Vagina (tissue), 2 donors: Measurements from ENCODE around the gene ADARB2.

Experiments used
- POLR2A ChIP-seq, 2 donors: fragments of 450-650 bp; IDR thresholded peaks; one replicate each; pipeline ENCODE4 v1.6.1; 2017; ENCODE audit warnings: antibody characterized with exemption in 2 of 2, mild to moderate bottlenecking in 2 of 2, moderate library complexity in 2 of 2
- POLR2AphosphoS5 ChIP-seq, 2 donors: sonication (generic); formaldehyde crosslinking; IDR thresholded peaks; one replicate each; pipeline ENCODE4 v1.9.0; 2017; ENCODE audit warnings: antibody characterized with exemption in 2 of 2, mild to moderate bottlenecking in 2 of 2, low read depth in 1 of 2; ENCODE audit not compliant: insufficient read depth in 1 of 2

GRCh38 chr10:1419796-1420610 is 317.3 kb downstream of the ADARB2 start:
- no peak for TF ChIP-seq POLR2AphosphoS5 (IDR thresholded peaks at IDR 0.05; ENCODE audit: insufficient read depth in 1 of 2, low read depth in 1 of 2)
- TF ChIP-seq POLR2A (IDR thresholded peaks at IDR 0.05) = no peak
